ENCODE results near the gene ACOX2.
"Not testable (repeated sequence)": the region's sequence is repeated elsewhere in the genome, so short reads cannot be mapped to it uniquely, and the experiment has no call there.

ACOX2 gene

DNA sequence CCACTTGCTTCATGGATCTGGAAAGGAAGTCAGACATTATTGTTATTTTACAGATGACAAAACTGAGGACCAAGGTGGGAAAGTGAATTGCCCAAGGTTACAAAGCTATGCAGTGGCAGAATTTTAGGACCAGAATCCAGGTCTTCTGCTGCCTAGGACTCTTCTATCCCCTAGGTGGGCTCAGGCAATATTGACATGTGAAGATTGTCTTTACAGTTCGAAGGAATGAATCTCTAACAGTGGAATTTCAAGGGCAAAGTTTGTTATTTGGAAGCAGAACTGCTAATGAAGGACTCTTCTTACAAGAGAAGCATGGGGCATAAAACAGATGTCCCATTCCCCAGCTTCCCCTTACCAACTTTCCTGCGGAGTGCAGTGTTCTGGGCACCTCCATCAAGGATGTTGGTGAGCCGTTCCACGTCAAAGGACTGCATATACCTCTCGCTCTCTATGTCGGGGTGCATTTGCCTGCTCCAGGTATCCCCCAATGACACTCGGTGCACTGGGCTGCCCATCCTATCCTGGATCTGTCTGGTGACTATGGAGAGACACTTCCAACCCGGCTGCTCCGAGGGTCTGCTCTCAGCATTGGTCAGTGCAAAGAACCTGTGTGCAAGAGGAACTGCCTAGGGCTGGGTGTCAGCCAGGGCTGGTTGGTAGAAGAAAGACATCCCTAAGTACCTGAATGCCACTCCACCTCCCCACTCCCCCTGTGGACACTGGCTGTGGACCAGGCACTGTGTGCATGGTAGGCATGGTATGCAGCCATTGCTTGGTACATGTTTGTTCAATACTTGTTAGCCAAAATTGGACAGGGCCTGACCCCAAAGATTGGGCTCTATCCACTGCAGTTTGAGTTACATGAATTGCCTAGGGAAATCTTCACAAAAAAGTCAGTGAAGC, 2.1 kb downstream of the ACOX2 start:
- no peak for DNase-seq

DNA sequence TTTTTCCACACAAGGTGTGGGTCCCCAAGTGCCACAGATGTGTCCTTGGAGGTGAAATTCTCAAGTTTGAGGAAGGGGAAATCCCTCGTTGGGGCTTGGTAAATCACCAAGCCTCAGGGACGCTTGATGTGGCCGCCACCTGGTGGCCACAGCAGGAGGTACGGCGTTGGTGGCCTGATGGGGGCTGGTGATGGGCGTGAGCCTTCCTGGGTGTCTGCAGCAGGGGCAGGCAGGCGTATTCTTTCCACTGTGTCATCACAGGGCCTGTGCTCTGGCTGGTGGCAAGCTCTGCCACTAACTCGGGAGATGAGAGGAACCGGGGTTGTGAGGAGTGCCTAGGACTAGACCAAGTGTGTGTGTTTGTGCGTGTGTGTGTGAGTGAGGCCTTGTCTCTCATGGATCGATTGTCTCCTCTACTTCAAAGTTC, 4.2 kb downstream of the ACOX2 start:
- peak; percentile 23 for DNase-seq

- DNase-seq: no peak
Observed at GRCh38 chr3:58531956-58532355, 5.0 kb downstream of the ACOX2 start.

DNA sequence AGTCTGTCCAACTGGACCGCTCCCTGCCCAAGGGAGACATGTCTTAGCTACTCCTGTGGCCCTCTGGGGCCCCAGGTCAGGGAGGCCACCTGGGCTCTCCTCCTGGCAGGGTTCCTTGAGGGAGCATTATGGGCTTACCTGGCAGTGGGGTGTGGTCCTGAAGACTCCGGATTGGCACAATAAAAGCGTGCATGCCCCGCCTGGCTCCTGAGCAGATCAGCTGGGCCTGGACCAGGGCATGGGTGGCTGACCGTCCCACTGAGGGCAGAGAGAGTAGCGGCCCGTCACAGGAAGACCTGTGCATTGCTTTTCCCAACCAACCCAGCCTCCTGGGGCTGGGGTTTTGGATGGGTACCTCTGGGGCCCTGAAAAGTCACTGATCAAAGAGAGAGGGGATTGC, 5.4 kb downstream of the ACOX2 start:
- no peak for DNase-seq

DNA sequence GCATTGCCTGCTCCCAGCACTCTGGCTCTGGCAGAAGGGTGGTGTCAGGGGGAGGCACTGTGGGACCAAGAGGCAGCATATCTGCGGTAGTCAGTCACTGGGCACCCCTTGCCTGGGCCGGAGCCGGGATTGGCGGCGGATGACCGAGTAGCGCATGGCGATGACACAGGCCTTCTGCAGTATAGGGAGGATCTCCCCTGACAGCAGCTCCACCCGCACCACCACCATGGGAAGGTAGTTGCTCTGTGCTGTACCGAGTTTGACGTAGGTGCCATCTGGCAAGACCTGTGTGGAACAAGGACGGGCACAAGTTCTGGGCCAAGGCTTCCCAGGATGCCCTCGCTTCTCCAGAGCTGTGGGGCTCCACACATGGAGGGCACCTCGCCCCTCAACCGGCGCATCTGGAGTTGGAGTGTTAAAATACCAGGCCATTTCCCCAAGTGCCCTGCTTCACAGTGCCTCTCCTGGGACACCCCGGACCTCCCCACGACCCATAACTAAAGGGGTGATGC, 6.6 kb downstream of the ACOX2 start:
- DNase-seq: no peak

DNA sequence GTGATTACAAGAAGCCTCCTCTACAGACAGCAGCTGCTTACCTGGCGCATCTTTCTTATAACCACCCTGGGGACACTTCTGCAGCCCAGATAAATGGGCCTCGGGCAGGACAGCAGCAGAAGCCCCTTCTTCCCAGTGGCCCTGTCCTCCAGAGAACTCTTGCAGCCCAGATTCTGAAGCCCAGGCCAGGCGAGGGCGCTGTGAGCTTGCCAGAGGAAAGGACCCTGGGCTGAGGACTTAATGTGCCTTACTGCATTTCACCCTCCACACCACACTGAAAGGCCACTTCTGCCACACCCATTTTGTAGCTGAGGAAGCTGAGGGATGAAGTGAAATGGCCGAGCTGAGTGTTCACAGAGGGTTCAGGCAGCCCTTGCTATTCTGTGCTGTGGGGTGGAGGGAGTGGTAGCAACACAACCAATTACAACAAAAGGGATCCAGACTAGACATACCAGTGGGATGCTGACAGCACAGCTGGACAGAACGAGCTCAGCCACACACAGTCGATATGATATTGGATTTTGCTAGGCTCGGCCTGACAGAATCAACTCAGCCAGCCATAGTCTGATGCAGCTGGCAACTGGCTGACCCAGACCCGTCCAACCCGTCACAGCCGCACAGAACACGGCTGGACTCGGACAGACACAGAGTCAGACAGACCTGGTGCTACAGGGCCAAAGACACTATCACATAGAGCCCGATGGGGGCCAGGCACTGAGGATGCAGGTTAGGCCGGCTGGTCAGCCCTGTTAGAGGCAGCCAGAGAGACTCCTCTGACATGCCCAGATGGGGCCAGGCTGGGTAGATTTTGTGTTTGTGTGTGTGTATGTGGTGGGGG, 7.3 kb downstream of the ACOX2 start:
- no peak for DNase-seq

DNA sequence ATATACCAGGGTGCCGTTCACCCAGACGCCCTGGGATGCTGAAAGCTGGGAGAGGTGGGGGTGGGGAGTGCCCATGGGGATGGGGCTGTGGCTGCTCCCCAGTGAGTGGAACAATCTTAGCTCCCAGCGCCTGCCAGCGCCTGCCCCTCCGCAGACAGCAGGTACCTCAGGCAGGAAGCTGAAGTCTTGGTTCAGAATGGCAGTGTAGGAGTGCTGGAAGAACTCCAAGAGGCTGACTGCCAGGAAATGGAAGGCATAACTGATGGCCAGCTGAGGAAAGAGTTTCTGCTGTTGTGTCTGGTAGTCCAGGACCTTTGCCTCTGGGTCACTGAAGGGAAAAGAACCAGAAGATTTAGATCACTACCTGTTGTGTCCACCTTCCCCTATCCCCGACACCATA, 8.4 kb downstream of the ACOX2 start:
- DNase-seq: no peak

DNA sequence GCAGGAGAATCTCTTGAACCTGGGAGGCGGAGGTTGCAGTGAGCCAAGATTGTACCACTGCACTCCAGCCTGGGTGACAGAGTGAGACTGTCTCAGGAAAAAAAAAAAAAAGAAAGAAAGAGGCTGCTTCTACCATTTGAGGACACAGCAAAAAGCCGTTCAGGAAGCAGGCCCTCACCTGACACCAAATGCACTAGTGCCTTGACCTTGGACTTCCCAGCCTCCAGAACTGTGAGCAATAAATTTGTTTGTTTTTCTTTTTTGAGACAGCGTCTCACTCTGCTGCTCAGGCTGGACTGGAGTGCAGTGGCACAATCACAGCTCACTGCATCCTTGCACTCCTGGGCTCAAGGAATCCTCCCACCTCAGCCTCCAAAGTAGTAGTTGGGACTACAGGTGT, 9.6 kb downstream of the ACOX2 start:
- DNase-seq: not testable (repeated sequence)

DNA sequence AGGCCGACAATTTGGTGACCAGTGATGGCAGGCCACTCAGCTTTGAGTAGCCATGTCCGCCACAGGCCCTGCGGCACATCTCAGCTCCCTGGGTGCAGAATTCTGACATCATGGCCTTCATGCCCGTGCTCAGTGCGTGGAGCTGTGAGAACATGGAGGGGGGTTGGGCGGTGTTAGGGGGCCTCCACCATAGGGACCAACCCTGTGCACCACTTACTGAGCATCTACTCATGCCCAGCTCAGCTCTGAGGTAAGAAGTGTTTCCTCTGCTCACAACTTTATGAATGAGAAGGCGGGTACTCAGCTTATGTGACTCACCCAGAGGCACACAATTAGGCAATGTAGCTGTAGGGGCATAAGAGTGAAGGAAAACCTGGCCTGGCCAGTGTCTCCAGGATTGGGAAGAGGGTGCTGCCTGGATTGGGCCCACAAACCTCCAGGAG, 10.5 kb downstream of the ACOX2 start:
- no peak for DNase-seq

GRCh38 chr3:58524326-58524888, 12.6 kb downstream of the ACOX2 start:
- no peak for DNase-seq

- no peak for DNase-seq
Observed at GRCh38 chr3:58522759-58523425, 14.1 kb downstream of the ACOX2 start.

DNA sequence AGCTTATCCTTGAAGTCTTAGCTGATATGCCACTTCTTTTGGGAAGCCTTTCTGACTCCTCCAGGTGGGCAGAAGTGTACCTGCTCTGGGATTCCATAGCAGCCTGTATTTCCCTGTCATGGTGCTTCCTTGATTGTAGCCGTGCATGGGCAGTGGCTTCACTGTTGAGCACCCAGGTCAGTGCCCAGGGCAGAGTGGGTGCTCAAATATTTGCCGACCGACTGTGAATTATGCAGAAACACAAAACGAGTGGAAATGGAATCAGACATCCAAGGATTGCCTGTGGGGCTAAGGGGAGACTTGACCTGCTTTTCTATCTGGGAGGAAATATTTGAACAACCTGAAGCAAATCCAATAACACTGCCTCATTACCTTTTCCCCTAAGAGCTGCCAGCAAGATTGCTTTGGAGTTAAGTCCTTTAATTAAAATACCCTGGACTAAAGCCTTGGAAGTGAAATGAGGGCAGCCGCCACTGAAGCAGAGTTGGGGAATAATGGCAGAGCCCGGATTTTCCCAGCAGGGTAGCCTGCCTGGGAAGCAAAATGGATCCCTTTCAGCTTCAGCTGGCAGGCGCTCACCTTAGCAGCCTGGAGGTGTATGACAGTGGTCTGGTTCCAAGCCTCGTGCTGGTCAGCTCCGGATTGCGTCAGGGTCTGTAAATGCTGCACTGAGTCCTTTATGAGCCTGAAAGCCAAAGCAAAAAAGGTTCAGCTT, 14.9 kb downstream of the ACOX2 start:
- DNase-seq: no peak

GRCh38 chr3:58521336-58521670, 15.7 kb downstream of the ACOX2 start:
- no peak for DNase-seq

- DNase-seq: no peak
Observed at GRCh38 chr3:58520403-58521335, 16.3 kb downstream of the ACOX2 start.

DNA sequence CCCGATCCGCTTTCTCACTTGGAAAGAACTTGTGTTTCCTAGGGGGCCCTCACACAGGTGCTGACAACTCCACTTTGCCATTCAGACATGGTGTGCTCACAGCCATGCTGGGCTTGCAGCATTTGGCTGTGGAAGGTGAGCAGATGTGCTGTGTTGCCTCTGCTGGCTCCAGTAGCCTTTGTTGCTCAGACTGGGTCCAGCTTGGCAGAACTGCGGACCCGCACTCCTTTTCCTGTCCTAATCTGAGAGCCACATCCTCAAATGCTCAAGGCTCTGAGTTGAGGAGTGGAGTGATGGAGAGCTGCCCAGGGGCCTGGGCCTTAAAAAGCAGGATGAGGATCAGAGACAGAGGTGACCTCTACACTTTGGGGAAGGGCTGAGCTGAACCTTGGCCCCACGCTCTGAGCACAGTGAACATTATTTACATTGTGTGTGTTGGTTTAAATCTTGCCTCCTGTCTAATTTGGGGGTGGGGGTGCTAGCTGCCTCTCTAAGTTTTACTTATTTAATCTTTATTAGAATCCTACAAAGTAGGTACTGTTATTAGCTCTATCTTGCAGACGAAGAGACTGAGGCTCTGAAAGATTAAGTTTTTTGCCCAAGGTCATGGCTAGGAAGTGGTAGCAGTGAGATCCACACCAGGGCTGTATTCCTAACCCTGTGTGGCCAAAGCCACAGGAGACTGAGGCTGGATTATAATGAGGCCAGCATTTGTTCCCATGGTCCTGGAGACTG, 17.2 kb downstream of the ACOX2 start:
- no peak for DNase-seq

DNA sequence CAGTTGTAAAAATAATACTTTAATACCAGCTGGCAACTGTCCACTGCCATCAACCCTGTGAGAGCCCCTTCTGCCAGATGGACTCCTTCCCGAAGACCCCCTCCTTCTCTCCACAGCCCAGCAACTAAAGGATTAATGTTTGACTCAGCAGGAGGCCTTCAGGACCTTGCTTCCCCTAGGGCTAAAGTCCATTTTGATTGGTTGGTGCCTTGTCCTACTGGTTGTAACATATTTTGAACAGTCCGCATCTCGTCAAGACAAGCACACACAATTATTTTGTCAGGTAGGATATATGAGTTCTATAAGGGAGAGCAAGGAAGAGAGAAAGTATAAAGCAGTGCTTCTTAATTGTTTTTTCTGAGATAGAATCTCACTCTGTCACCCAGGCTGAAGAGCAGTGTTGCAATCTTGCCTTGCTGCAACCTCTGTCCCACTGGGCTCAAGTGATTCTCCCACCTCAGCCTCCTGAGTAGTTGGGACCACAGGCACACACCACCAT, 18.6 kb downstream of the ACOX2 start:
- DNase-seq: no peak

- DNase-seq: no peak
Observed at GRCh38 chr3:58514405-58514804, 22.6 kb downstream of the ACOX2 start.

DNA sequence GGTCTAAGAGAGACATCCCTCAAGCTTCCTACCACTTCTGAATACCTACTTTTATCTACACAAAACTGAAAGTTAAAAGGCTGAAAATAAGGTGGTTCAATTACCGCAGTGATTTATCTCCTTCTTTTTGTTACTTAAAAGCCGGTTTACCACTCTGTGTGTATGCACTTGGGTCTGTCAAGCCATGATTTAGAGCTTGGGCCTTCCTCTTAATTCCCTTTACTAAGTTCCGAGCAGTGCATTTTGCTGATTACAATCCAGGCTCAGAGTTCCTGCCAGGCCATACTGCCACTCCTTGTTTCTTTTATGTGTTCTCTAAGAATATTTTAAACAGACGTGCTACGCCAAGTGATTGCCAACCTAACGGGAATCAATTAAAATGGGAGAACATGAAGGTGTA, 28.6 kb downstream of the ACOX2 start:
- no peak for DNase-seq

DNA sequence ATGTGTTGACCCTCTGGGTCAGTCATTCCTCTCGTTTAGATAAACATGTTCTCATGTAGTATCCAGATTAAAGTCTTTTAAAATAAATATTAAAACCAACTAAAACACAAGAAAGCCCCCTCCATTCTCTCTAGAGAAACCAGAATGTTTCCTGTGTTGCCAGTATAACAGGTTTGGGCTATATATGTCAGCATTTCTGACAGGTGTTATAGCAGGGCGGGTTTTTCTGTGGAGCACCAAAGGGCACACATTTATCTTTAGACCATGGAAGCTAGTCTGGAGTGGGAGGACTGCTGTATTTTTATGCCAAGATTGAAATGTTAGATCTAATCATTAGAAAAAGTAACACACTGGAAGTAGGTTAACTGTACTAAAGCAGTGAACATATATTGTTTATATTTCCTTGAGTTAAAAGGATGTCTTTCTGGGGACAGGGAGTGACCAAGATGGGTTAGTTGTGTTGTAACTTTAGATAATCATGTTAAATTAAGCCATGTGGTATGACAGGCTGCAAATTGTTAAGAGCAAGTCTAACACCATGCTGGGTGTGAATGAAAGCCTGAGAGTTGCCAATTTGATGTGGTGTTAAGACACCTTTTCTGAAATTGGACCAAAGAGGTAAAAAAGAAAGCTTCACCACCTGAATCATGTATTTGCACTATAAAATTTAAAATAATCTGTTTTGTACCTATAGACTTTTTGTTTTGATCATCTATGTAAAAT, 29.5 kb downstream of the ACOX2 start:
- DNase-seq: no peak
